K562 (cell line): ENCODE measurements around the gene SERPINB2. TPM values are rescaled to one million over a fixed set of nuclear protein-coding genes. Genes with fewer than 3 reads are reported as not detected.

Experiments used
- ATAC-seq: fragments of 200-7000 bp; cut with Tn5 transposase; 3 replicates; pipeline ENCODE4 v1.9.1; 2020; ENCODE audit warnings: moderate library complexity
- BruUV-seq: library from RNA; stranded (reverse); fragments of 400-500 nt; replicated peaks from 2 replicates; lab custom pipeline; 2021; lab: Mats Ljungman, UMichigan
- CTCF ChIA-PET: fragments of 300-600 bp; formaldehyde crosslinking; extraction: SDS; loops from one replicate; lab custom pipeline; 2021; ENCODE audit warnings: low intra/inter-chr PET ratio; lab: Yijun Ruan, JAX
- POLR2A ChIA-PET: fragments of 300-600, 350-650 bp; sonication (Branson Sonifier 250); formaldehyde crosslinking; extraction: SDS; loops from one replicate; lab custom pipeline; 2021; ENCODE audit warnings: antibody characterized with exemption, inconsistent platforms; lab: Yijun Ruan, JAX
- DNase-seq, 4 experiments: peaks; one replicate each; pipeline versions ENCODE4 v3.0.0 to v3.0.0-alpha.2; 2011 to 2018; ENCODE audit warnings: low spot score in 3 of 4, mixed read lengths in 3 of 4; ENCODE audit errors: extremely low read depth in 1 of 4
- FAIRE-seq: peaks from 2 replicates; lab custom pipeline; 2011; peaks lifted over from hg19 to GRCh38; lab: Jason Lieb, UNC
- H2AFZ ChIP-seq: 2 replicates; pipeline ENCODE4 v1.6.0; 2011; ENCODE audit warnings: low read depth, low read length, control low read depth, inconsistent platforms
- H3K27ac ChIP-seq: fragments of 200-600 bp; 3 replicates; pipeline ENCODE4 v1.8.0; 2011; ENCODE audit warnings: low read depth, mild to moderate bottlenecking, control low read depth, inconsistent platforms, low read length, moderate library complexity, mixed read lengths; ENCODE audit errors: extremely low read depth
- H3K27me3 ChIP-seq, 2 experiments: fragments of 300-600 bp in 1 of 2; 2 replicates in 1 of 2; 3 replicates in 1 of 2; pipeline versions ENCODE4 v1.6.0 to v1.8.0; 2011; ENCODE audit warnings: inconsistent platforms in 2 of 2, low read length in 2 of 2, mild to moderate bottlenecking in 1 of 2, mixed read lengths in 1 of 2, moderate library complexity in 1 of 2; ENCODE audit not compliant: control insufficient read depth in 2 of 2, insufficient read depth in 2 of 2
- H3K36me3 ChIP-seq: fragments of 300-600 bp; 3 replicates; pipeline ENCODE4 v1.8.0; 2011; ENCODE audit warnings: mild to moderate bottlenecking, low read length, inconsistent platforms; ENCODE audit not compliant: control insufficient read depth, insufficient read depth
- H3K4me1 ChIP-seq, 2 experiments: fragments of 200-600 bp in 1 of 2; replicated peaks in 1 of 2; 2 replicates in 1 of 2; 3 replicates in 1 of 2; pipeline versions ENCODE4 v1.5.1 to v1.8.0; 2011; ENCODE audit warnings: inconsistent platforms in 2 of 2, low read length in 2 of 2, mild to moderate bottlenecking in 1 of 2, mixed read lengths in 1 of 2, moderate library complexity in 1 of 2; ENCODE audit not compliant: control insufficient read depth in 2 of 2, insufficient read depth in 2 of 2
- H3K4me2 ChIP-seq: 2 replicates; pipeline ENCODE4 v1.6.1; 2011; ENCODE audit warnings: low read length, control low read depth, inconsistent platforms, mixed read lengths; ENCODE audit not compliant: insufficient read depth
- H3K4me3 ChIP-seq: fragments of 200-600 bp; sonication (generic), shearing (Covaris generic); 2 replicates; pipeline ENCODE4 v1.5.1; 2016; ENCODE audit warnings: control low read depth, inconsistent platforms
- H3K79me2 ChIP-seq: fragments of 200-600 bp; 3 replicates; pipeline ENCODE4 v1.8.0; 2011; ENCODE audit warnings: low read length, inconsistent platforms; ENCODE audit not compliant: control insufficient read depth, insufficient read depth
- H3K9ac ChIP-seq, 2 experiments: 2 replicates each; pipeline versions ENCODE4 v1.6.0 to v1.6.1; 2011; ENCODE audit warnings: low read depth in 2 of 2, low read length in 2 of 2, control low read depth in 1 of 2, inconsistent platforms in 1 of 2, mild to moderate bottlenecking in 1 of 2, mixed read lengths in 1 of 2; ENCODE audit not compliant: insufficient read depth in 1 of 2
- H3K9me1 ChIP-seq: one replicate; pipeline ENCODE4 v1.6.0; 2011; ENCODE audit warnings: inconsistent platforms, mild to moderate bottlenecking, low read length, moderate library complexity; ENCODE audit not compliant: control insufficient read depth, insufficient read depth
- H3K9me3 ChIP-seq: replicated peaks from 2 replicates; pipeline ENCODE4 v1.5.1; 2011; ENCODE audit warnings: low read depth, low read length, inconsistent platforms; ENCODE audit not compliant: control insufficient read depth, insufficient read depth
- H4K20me1 ChIP-seq: replicated peaks from 2 replicates; pipeline ENCODE4 v1.6.1; 2011; ENCODE audit warnings: low read length, inconsistent platforms, mixed read lengths; ENCODE audit not compliant: control insufficient read depth, insufficient read depth
- ATF7 ChIP-seq: fragments of 450-650 bp; IDR thresholded peaks from 2 replicates; pipeline ENCODE4 v1.7.1; 2014; ENCODE audit warnings: mild to moderate bottlenecking, moderate library complexity
- CHD2 ChIP-seq: IDR thresholded peaks from 2 replicates; pipeline ENCODE4 v1.6.1; 2011; ENCODE audit warnings: low read depth, low read length
- HNRNPH1 ChIP-seq: fragments of 200-400 bp; formaldehyde crosslinking; optimal IDR thresholded peaks from 2 replicates; pipeline ENCODE3; 2017; ENCODE audit warnings: low read depth, mild to moderate bottlenecking, low read length, moderate library complexity
- ILK ChIP-seq: fragments of 450-650 bp; IDR thresholded peaks from 2 replicates; pipeline ENCODE4 v1.6.1; 2016; ENCODE audit warnings: missing genetic modification characterization, low read depth, mild to moderate bottlenecking, missing compliant biosample characterization, moderate library complexity, borderline replicate concordance
- MED1 ChIP-seq: sonication (generic); formaldehyde crosslinking; IDR thresholded peaks from 2 replicates; pipeline ENCODE4 v1.8.1; 2023; ENCODE audit warnings: missing genetic modification reagents, borderline replicate concordance
- MXI1 ChIP-seq: IDR thresholded peaks from 2 replicates; pipeline ENCODE4 v1.6.1; 2011; ENCODE audit warnings: low read depth, mild to moderate bottlenecking, improper control_type of control experiment, low read length
- POLR2AphosphoS5 ChIP-seq: IDR thresholded peaks from 2 replicates; pipeline ENCODE4 v1.6.1; 2011; ENCODE audit warnings: mild to moderate bottlenecking, low read depth, low read length, moderate library complexity; ENCODE audit not compliant: control insufficient read depth, insufficient read depth
- PREB ChIP-seq: sonication (generic); formaldehyde crosslinking; IDR thresholded peaks from 2 replicates; pipeline ENCODE4 v1.8.1; 2023; ENCODE audit warnings: mild to moderate bottlenecking, missing genetic modification reagents
- SMC3 ChIP-seq: conservative IDR thresholded peaks from 2 replicates; pipeline ENCODE4 v1.6.1; 2011; ENCODE audit warnings: low read depth, low read length, improper control_type of control experiment; ENCODE audit not compliant: insufficient read depth
- SNIP1 ChIP-seq: fragments of 450-650 bp; IDR thresholded peaks from 2 replicates; pipeline ENCODE4 v1.7.1; 2017; ENCODE audit warnings: low read depth, mild to moderate bottlenecking
- ZNF3 ChIP-seq: fragments of 250-450 bp; sonication (Bioruptor Pico); IDR thresholded peaks from 2 replicates; pipeline ENCODE4 v1.5.0; 2021; ENCODE audit warnings: mild to moderate bottlenecking, moderate library complexity
- WGBS: fragments of 100-300 bp; shearing (Covaris generic); methylation state at CpG from one replicate; pipeline ENCODE4 v1.1.6; 2016; ENCODE audit warnings: low coverage, mixed read lengths; ENCODE audit not compliant: insufficient coverage; ENCODE audit errors: missing lambda C conversion rate; 5-methylcytosine and 5-hydroxymethylcytosine counted together
- in situ Hi-C: fragments of 300-500 bp; cut with MboI; formaldehyde crosslinking; loops from 4 replicates; pipeline ENCODE4 v1.15.0; 2018; ENCODE audit warnings: inconsistent platforms, mixed read lengths
- intact Hi-C: fragments of 100-400 bp; cut with micrococcal nuclease; formaldehyde crosslinking; loops from 2 replicates; pipeline ENCODE4 v1.14.2; 2022
- polyA plus RNA-seq, 8 experiments: library from polyadenylated mRNA; depleted of rRNA in 4 of 8; stranded (reverse) in 5 of 8; unstranded in 3 of 8; fragments of >200 nt; fragmentation: Nextera tagmentation in 2 of 8; fragmentation: Illumina TruSeq in 1 of 8; extraction: Ambion mirVana in 2 of 8; extraction: Trizol in 1 of 8; gene quantifications; 2 replicates each; pipeline versions ENCODE4 v1.2.1 to v1.2.3, GENCODE V29; 2011 to 2014; ENCODE audit warnings: inconsistent platforms in 1 of 8, missing spikeins in 1 of 8
- total RNA-seq, 7 experiments: library from RNA; depleted of rRNA in 6 of 7; stranded (reverse); fragments of >200 nt in 6 of 7; fragmentation: Illumina TruSeq in 2 of 7; extraction: Trizol in 2 of 7; gene quantifications; 2 replicates each; pipeline versions ENCODE4 v1.2.1 to v1.2.3, GENCODE V29; 2011 to 2021; ENCODE audit warnings: low replicate concordance in 1 of 7
- TF ChIP-seq, protein P1 (sequence below): fragments of 250-450 bp; sonication (Bioruptor Pico); IDR thresholded peaks from 2 replicates; pipeline ENCODE4 v1.5.0; 2020; ENCODE audit warnings: mild to moderate bottlenecking, borderline replicate concordance

The SERPINB2 gene
- total and polyA plus RNA-seq, 9 of the 15 experiments (the other 6 are each of a cell fraction or from before 2014, with no cell fraction given), result 0.03 to 0.13 (median 0.09) TPM; not detected in 5

GRCh38 chr18:63888470-63889190 lies 1.1 kb downstream of the SERPINB2 start:
- intact Hi-C loops, result no loop called here
- Histone ChIP-seq H3K36me3 (no peaks in the 10 kb centered on the region), H3K79me2 (no peaks in the 10 kb centered on the region)
- POLR2A ChIA-PET, result no interaction called here
- no peak for TF ChIP-seq POLR2AphosphoS5
- no peak for TF ChIP-seq HNRNPH1
- no peak for TF ChIP-seq SMC3
- TF ChIP-seq MED1, result no peak
- TF ChIP-seq ZNF3, result no peak
- TF ChIP-seq PREB (CRISPR knock-in tag), result no peak
- TF ChIP-seq, protein P1, sequence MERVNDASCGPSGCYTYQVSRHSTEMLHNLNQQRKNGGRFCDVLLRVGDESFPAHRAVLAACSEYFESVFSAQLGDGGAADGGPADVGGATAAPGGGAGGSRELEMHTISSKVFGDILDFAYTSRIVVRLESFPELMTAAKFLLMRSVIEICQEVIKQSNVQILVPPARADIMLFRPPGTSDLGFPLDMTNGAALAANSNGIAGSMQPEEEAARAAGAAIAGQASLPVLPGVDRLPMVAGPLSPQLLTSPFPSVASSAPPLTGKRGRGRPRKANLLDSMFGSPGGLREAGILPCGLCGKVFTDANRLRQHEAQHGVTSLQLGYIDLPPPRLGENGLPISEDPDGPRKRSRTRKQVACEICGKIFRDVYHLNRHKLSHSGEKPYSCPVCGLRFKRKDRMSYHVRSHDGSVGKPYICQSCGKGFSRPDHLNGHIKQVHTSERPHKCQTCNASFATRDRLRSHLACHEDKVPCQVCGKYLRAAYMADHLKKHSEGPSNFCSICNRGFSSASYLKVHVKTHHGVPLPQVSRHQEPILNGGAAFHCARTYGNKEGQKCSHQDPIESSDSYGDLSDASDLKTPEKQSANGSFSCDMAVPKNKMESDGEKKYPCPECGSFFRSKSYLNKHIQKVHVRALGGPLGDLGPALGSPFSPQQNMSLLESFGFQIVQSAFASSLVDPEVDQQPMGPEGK (CRISPR knock-in tag), result no peak
- TF ChIP-seq ILK (tag), result no peak
- TF ChIP-seq MXI1, result no peak
- no peak for TF ChIP-seq CHD2
- no peak for TF ChIP-seq ATF7
- no peak for TF ChIP-seq SNIP1
- TF ChIP-seq, all 486 proteins: peak for 0
- Histone ChIP-seq H3K4me1 (no peaks in the 10 kb centered on the region), H3K9ac (no peak overlapping the region), H3K27me3 (no peaks in the 10 kb centered on the region), H3K4me2 (no peak overlapping the region), H2AFZ (no peak overlapping the region), H3K4me3 (no peak overlapping the region), H3K9me3 (no peaks in the 10 kb centered on the region), H3K27ac (no peak overlapping the region), H3K9me1 (no peaks in the 10 kb centered on the region), H4K20me1 (no peaks in the 10 kb centered on the region)
- ATAC-seq (no peak), DNase-seq (no peak), FAIRE-seq (no peak)
- in situ Hi-C loops, result no loop called here
- CTCF ChIA-PET, result no interaction called here
- 0% methylated on average over 1 of the region's 1 CpG for WGBS
- BruUV-seq, result no TSS peak
